SK-N-SH (cell line): Measurements from ENCODE around the gene TEAD1. TPM values are rescaled to one million over a fixed set of nuclear protein-coding genes. Genes with fewer than 3 reads are reported as not detected.

Source experiments
- CTCF ChIA-PET: fragments of 300-600, 350-600 bp; formaldehyde crosslinking; extraction: SDS; loops from one replicate; lab custom pipeline; 2021; lab: Yijun Ruan, JAX
- POLR2A ChIA-PET: fragments of 350-600 bp; sonication (Branson Sonifier 250); formaldehyde crosslinking; extraction: SDS; loops from one replicate; lab custom pipeline; 2020; ENCODE audit warnings: antibody characterized with exemption, inconsistent platforms; lab: Yijun Ruan, JAX
- DNase-seq: peaks from one replicate; pipeline ENCODE4 v3.0.0; 2012
- H2AFZ ChIP-seq: fragments of 200-600 bp; sonication (generic); 2 replicates; pipeline ENCODE4 v1.8.1; 2016; ENCODE audit warnings: antibody characterized with exemption, mild to moderate bottlenecking, low read depth
- H3F3A ChIP-seq: fragments of 200-600 bp; sonication (generic); replicated peaks from 2 replicates; pipeline ENCODE3; 2016; ENCODE audit warnings: antibody characterized with exemption, mild to moderate bottlenecking; ENCODE audit not compliant: insufficient read depth
- H3K27ac ChIP-seq, 2 experiments: fragments of 200-500 bp in 1 of 2; fragments of 200-600 bp in 1 of 2; sonication (Bioruptor generic) in 1 of 2; sonication (generic), shearing (Covaris generic) in 1 of 2; 2 replicates each; pipeline versions ENCODE4 v1.5.1 to v1.6.1; 2014 to 2016; ENCODE audit warnings: low read depth in 2 of 2, inconsistent platforms in 1 of 2, low read length in 1 of 2, mild to moderate bottlenecking in 1 of 2, mixed read lengths in 1 of 2
- H3K27me3 ChIP-seq: fragments of 200-600 bp; sonication (generic), shearing (Covaris generic); 2 replicates; pipeline ENCODE4 v1.6.1; 2016; ENCODE audit warnings: mixed run types; ENCODE audit not compliant: insufficient read depth
- H3K36me3 ChIP-seq, 2 experiments: fragments of 200-500 bp in 1 of 2; fragments of 200-600 bp in 1 of 2; sonication (Bioruptor generic) in 1 of 2; sonication (generic) in 1 of 2; replicated peaks in 1 of 2; 2 replicates each; pipeline versions ENCODE3 to v1.5.1; 2014 to 2016; ENCODE audit warnings: low read length in 1 of 2, mild to moderate bottlenecking in 1 of 2; ENCODE audit not compliant: insufficient read depth in 2 of 2, control insufficient read depth in 1 of 2
- H3K4me1 ChIP-seq, 2 experiments: fragments of 200-500 bp in 1 of 2; fragments of 200-600 bp in 1 of 2; sonication (Bioruptor generic) in 1 of 2; sonication (generic), shearing (Covaris generic) in 1 of 2; 2 replicates each; pipeline versions ENCODE4 v1.5.1 to v1.6.1; 2014 to 2016; ENCODE audit warnings: low read depth in 1 of 2, low read length in 1 of 2, mixed run types in 1 of 2; ENCODE audit not compliant: insufficient read depth in 2 of 2, control insufficient read depth in 1 of 2
- H3K4me2 ChIP-seq: fragments of 200-600 bp; sonication (generic), shearing (Covaris generic); 2 replicates; pipeline ENCODE4 v1.6.1; 2017; ENCODE audit warnings: mixed run types
- H3K4me3 ChIP-seq, 2 experiments: fragments of 200-500 bp in 1 of 2; fragments of 200-600 bp in 1 of 2; sonication (Bioruptor generic) in 1 of 2; sonication (generic), shearing (Covaris generic) in 1 of 2; 2 replicates each; pipeline versions ENCODE4 v1.5.1 to v1.8.1; 2014 to 2016; ENCODE audit warnings: low read depth in 2 of 2, inconsistent platforms in 1 of 2, low read length in 1 of 2, mild to moderate bottlenecking in 1 of 2, mixed read lengths in 1 of 2, moderate library complexity in 1 of 2
- H3K79me2 ChIP-seq: fragments of 200-600 bp; sonication (generic); 2 replicates; pipeline ENCODE4 v1.8.1; 2017; ENCODE audit warnings: mild to moderate bottlenecking; ENCODE audit not compliant: insufficient read depth
- H3K9ac ChIP-seq: fragments of 200-600 bp; sonication (generic); 2 replicates; pipeline ENCODE4 v1.6.1; 2017; ENCODE audit warnings: mixed run types
- H3K9me2 ChIP-seq: fragments of 200-600 bp; sonication (generic); 2 replicates; pipeline ENCODE4 v1.6.1; 2017; ENCODE audit warnings: mixed run types
- H3K9me3 ChIP-seq: fragments of 200-600 bp; sonication (generic); 2 replicates; pipeline ENCODE4 v1.6.1; 2017; ENCODE audit warnings: mixed run types, mild to moderate bottlenecking, moderate library complexity
- H4K20me1 ChIP-seq: fragments of 200-600 bp; sonication (generic); 2 replicates; pipeline ENCODE4 v1.6.1; 2017; ENCODE audit warnings: mild to moderate bottlenecking, mixed run types; ENCODE audit not compliant: insufficient read depth
- ELF1 ChIP-seq: IDR thresholded peaks from 2 replicates; pipeline ENCODE4 v1.4.0; 2012
- EP300 ChIP-seq, 2 experiments: IDR thresholded peaks; 2 replicates each; pipeline versions ENCODE4 v1.4.0 to v1.6.1; 2012; ENCODE audit warnings: borderline replicate concordance in 1 of 2, low read depth in 1 of 2, low read length in 1 of 2
- EZH2phosphoT487 ChIP-seq: fragments of 200-600 bp; sonication (generic); IDR thresholded peaks from 2 replicates; pipeline ENCODE4 v1.6.1; 2017; ENCODE audit warnings: low read depth, mixed run types, mild to moderate bottlenecking, antibody characterized with exemption, moderate library complexity, borderline replicate concordance
- FOSL2 ChIP-seq: IDR thresholded peaks from 2 replicates; pipeline ENCODE4 v1.4.0; 2012; ENCODE audit warnings: low read depth, mild to moderate bottlenecking, moderate library complexity, borderline replicate concordance
- FOXJ3 ChIP-seq: sonication (generic); formaldehyde crosslinking; IDR thresholded peaks from 2 replicates; pipeline ENCODE4 v1.5.1; 2020; ENCODE audit warnings: mild to moderate bottlenecking, missing genetic modification reagents
- GABPA ChIP-seq: IDR thresholded peaks from 2 replicates; pipeline ENCODE4 v1.4.0; 2012; ENCODE audit warnings: low read depth, mild to moderate bottlenecking
- JUND ChIP-seq: IDR thresholded peaks from 2 replicates; pipeline ENCODE4 v1.4.0; 2012
- MXI1 ChIP-seq: IDR thresholded peaks from 2 replicates; pipeline ENCODE4 v1.6.1; 2012; ENCODE audit warnings: mild to moderate bottlenecking, low read depth, low read length, improper control_type of control experiment
- NFIC ChIP-seq: IDR thresholded peaks from 2 replicates; pipeline ENCODE4 v1.4.0; 2012; ENCODE audit warnings: borderline replicate concordance
- NRF1 ChIP-seq: IDR thresholded peaks from 2 replicates; pipeline ENCODE4 v1.6.1; 2012; ENCODE audit warnings: low read depth, mild to moderate bottlenecking, low read length
- RAD21 ChIP-seq: IDR thresholded peaks from 2 replicates; pipeline ENCODE4 v1.6.1; 2012; ENCODE audit warnings: mild to moderate bottlenecking, low read length
- RFX5 ChIP-seq: IDR thresholded peaks from 2 replicates; pipeline ENCODE4 v1.6.1; 2012; ENCODE audit warnings: mild to moderate bottlenecking, improper control_type of control experiment, low read length
- SMC3 ChIP-seq: IDR thresholded peaks from 2 replicates; pipeline ENCODE4 v1.6.1; 2012; ENCODE audit warnings: low read depth, low read length, improper control_type of control experiment
- TEAD4 ChIP-seq: IDR thresholded peaks from 2 replicates; pipeline ENCODE4 v1.4.0; 2012; ENCODE audit warnings: mild to moderate bottlenecking, borderline replicate concordance; ENCODE audit not compliant: insufficient read depth
- YY1 ChIP-seq: IDR thresholded peaks from 2 replicates; pipeline ENCODE4 v1.4.0; 2012; ENCODE audit warnings: low read depth, mild to moderate bottlenecking
- ZBTB33 ChIP-seq: IDR thresholded peaks from 2 replicates; pipeline ENCODE4 v1.4.0; 2012; ENCODE audit warnings: low read depth, borderline replicate concordance
- WGBS: methylation state at CpG from one replicate; pipeline ENCODE4 v1.1.6; 2017; ENCODE audit warnings: low lambda C conversion rate; 5-methylcytosine and 5-hydroxymethylcytosine counted together
- polyA plus RNA-seq, 3 experiments: library from polyadenylated mRNA; depleted of rRNA; stranded (reverse); fragments of >200 nt; gene quantifications; 2 replicates each; pipeline ENCODE4 v1.2.3, GENCODE V29; 2012

Gene TEAD1
- polyA plus RNA-seq, 1 of the 3 experiments (the other 2 are of a cell fraction), result 31.2 TPM

DNA sequence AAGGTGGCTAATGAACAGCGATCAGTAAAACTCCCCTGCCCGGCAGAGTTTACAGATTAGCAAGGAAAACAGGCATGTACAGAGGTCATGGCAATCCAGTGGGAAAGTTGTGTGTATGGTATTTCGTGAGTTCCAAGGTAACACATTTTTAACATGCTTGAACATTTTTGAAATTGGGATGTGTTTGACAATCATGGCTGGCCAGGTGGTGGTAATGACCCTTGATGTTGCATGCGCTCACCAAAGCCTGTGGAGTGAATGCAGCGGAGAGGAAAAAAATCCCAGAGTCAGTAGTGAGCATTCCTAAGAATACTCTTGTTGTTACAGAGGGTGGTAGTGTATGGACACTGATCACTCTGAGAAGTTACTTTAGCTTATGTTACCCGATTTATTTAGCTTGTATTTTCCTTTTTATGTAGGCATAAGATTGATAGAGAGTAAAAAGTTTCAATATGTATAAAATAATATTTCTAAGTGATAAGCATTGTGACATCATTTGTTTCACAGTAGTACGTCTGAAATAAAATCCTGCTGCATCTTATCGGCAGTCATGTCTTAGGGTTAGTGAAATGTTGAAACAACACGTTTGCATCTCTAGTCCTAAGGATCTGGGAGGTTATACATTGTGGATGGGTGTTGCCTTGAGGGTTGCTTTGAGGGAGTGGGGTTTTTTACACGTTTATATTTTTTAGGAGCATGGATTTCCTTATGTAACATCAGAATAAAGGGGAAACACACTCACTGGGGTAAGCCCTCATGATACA is 8.7 kb downstream of the TEAD1 start:
- peaks cover 34% of the 10 kb centered on the region for H3F3A ChIP-seq
- H3K4me2 ChIP-seq, result no peak overlapping the region
- TF ChIP-seq FOSL2, result no peak
- TF ChIP-seq FOXJ3, result no peak
- TF ChIP-seq RFX5, result no peak
- TF ChIP-seq JUND, result no peak
- no peak for TF ChIP-seq SMC3
- peaks cover 75 to 76% of the 10 kb centered on the region in 2 experiments for H3K4me1 ChIP-seq
- peaks cover 99% of the 10 kb centered on the region for H3K79me2 ChIP-seq
- no peak overlapping the region for H2AFZ ChIP-seq
- H3K9me2 ChIP-seq, result no peaks in the 10 kb centered on the region
- no peak for DNase-seq
- peak overlapping the region; percentile 60 to 100; a peak in 3 of 4 replicates for H3K27ac ChIP-seq
- no peaks in the 10 kb centered on the region for H3K27me3 ChIP-seq
- 83% methylated on average over 10 of the region's 10 CpGs for WGBS
- no peaks in the 10 kb centered on the region for H4K20me1 ChIP-seq
- H3K9ac ChIP-seq, result no peak overlapping the region
- H3K9me3 ChIP-seq, result no peaks in the 10 kb centered on the region
- POLR2A ChIA-PET, result no interaction called here
- H3K36me3 ChIP-seq, result peaks cover 4 to 8% of the 10 kb centered on the region in 2 experiments
- H3K4me3 ChIP-seq, result no peak overlapping the region
- CTCF ChIA-PET, result interaction anchor here (0.6 to 2.2 kb wide), 3 partner anchors 9 to 128 kb away, joined by 3 to 7 read pairs (median 4); no protein-coding TSS in a partner anchor

DNA sequence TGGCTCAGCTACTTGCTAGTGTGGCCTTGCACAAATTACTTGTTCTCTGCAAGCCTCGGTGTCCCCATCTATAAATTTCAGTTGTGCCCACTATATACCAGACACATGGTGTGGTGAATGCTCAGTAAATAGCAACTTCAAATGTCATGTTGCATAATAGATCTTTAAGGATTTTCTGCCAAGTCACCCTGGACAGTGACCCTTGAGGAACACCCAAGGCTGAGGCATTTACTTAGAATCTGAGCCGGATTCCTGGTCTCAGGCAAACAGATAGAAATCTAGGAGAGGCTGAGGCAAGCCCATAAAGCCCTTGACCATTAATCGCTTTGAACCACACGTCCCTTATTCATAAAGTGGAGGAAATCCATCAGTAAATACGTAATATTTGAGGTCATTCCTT is 9.7 kb downstream of the TEAD1 start:
- peaks cover 34% of the 10 kb centered on the region for H3F3A ChIP-seq
- H3K27me3 ChIP-seq, result no peaks in the 10 kb centered on the region
- peak overlapping the region; percentile 73 for H3K4me2 ChIP-seq
- H3K9me3 ChIP-seq, result no peaks in the 10 kb centered on the region
- ChIA-PET POLR2A (no interaction called here), CTCF (interaction anchor here (1.2 to 1.4 kb wide), 2 partner anchors 9 to 205 kb away, joined by 4 to 5 read pairs; no protein-coding TSS in a partner anchor)
- TF ChIP-seq EP300 (IDR thresholded peaks at IDR 0.05; ENCODE audit: borderline replicate concordance in 1 of 2, low read depth in 1 of 2, low read length in 1 of 2) (no peak), GABPA (no peak), NRF1 (no peak), JUND (0 out of 2 replicates have a peak, but pooled peaks have one; percentile 8), ELF1 (no peak)
- no peaks in the 10 kb centered on the region for H4K20me1 ChIP-seq
- peaks cover 99% of the 10 kb centered on the region for H3K79me2 ChIP-seq
- H3K27ac ChIP-seq, result peak overlapping the region in 1 of 2 experiments; percentile 100; a peak in 2 of 4 replicates
- H2AFZ ChIP-seq, result no peak overlapping the region
- no peak overlapping the region for H3K4me3 ChIP-seq
- DNase-seq, result no peak
- H3K36me3 ChIP-seq, result peaks cover 4 to 8% of the 10 kb centered on the region in 2 experiments
- 55% methylated on average over 5 of the region's 5 CpGs for WGBS
- no peaks in the 10 kb centered on the region for H3K9me2 ChIP-seq
- H3K9ac ChIP-seq, result no peak overlapping the region
- H3K4me1 ChIP-seq, result peaks cover 76% of the 10 kb centered on the region in 2 experiments

GRCh38 chr11:12684315-12684714 is 10.1 kb downstream of the TEAD1 start:
- peaks cover 73 to 76% of the 10 kb centered on the region in 2 experiments for H3K4me1 ChIP-seq
- peak overlapping the region; percentile 66; the same call in 1 of the 2 replicates for H3K9ac ChIP-seq
- no peak for DNase-seq
- no peak overlapping the region for H3K4me3 ChIP-seq
- H3K9me3 ChIP-seq, result no peaks in the 10 kb centered on the region
- peaks cover 4 to 8% of the 10 kb centered on the region in 2 experiments for H3K36me3 ChIP-seq
- H4K20me1 ChIP-seq, result no peaks in the 10 kb centered on the region
- peak overlapping the region in 1 of 2 experiments; percentile 100; a peak in 3 of 4 replicates for H3K27ac ChIP-seq
- ChIA-PET CTCF (interaction anchor here (1.2 to 1.4 kb wide), 2 partner anchors 8 to 204 kb away, joined by 4 to 5 read pairs; no protein-coding TSS in a partner anchor), POLR2A (no interaction called here)
- WGBS, result 86% methylated on average over 4 of the region's 4 CpGs
- H3F3A ChIP-seq, result peaks cover 38% of the 10 kb centered on the region
- no peak overlapping the region for H2AFZ ChIP-seq
- no peaks in the 10 kb centered on the region for H3K9me2 ChIP-seq
- H3K27me3 ChIP-seq, result no peaks in the 10 kb centered on the region
- H3K79me2 ChIP-seq, result peaks cover 99% of the 10 kb centered on the region
- peak overlapping the region; percentile 73 for H3K4me2 ChIP-seq
- TF ChIP-seq MXI1 (no peak), FOSL2 (no peak), RAD21 (no peak), YY1 (no peak), NFIC (no peak), ZBTB33 (no peak), EZH2phosphoT487 (no peak), TEAD4 (no peak)
